Measurements from ENCODE around the gene FIGN.

Gene FIGN

GRCh38 chr2:163606878-163607277 lies 128.9 kb downstream of the FIGN start:
- POLR2A ChIA-PET: no interaction called here
- CTCF ChIA-PET: interaction anchor here (0.6 to 1.6 kb wide), 5 partner anchors 8 to 424 kb away, joined by 3 to 4 read pairs (median 3); no protein-coding TSS in a partner anchor
- TF ChIP-seq CTCF (IDR thresholded peaks at IDR 0.05; ENCODE audit: control extremely low read depth, extremely low read depth, low read depth, missing control alignments): no peak
- no peak for DNase-seq (ENCODE audit: extremely low spot score)

- DNase-seq (ENCODE audit: extremely low spot score): no peak
- no peak for TF ChIP-seq CTCF (IDR thresholded peaks at IDR 0.05; ENCODE audit: control extremely low read depth, extremely low read depth, low read depth, missing control alignments)
- ChIA-PET POLR2A (no interaction called here), CTCF (interaction anchor here (1.0 to 1.3 kb wide), 2 partner anchors 13 to 78 kb away, joined by 4 read pairs; no protein-coding TSS in a partner anchor)
Measured at GRCh38 chr2:163605779-163606178, 130.0 kb downstream of the FIGN start.

GRCh38 chr2:163604941-163605555 lies 130.8 kb downstream of the FIGN start:
- POLR2A ChIA-PET: no interaction called here

GRCh38 chr2:163602196-163602595 lies 133.6 kb downstream of the FIGN start:
- ChIA-PET CTCF (interaction anchor here (3.2 kb wide), 1 partner anchor 9 kb away, joined by 13 read pairs; no protein-coding TSS in a partner anchor), POLR2A (no interaction called here)
- DNase-seq (ENCODE audit: extremely low spot score): no peak
- no peak for TF ChIP-seq CTCF (IDR thresholded peaks at IDR 0.05; ENCODE audit: control extremely low read depth, extremely low read depth, low read depth, missing control alignments)

More at GRCh38 chr2:163604941-163605555, 130.8 kb downstream of the FIGN start:
- DNase-seq (ENCODE audit: extremely low spot score): no peak
- no peak for TF ChIP-seq CTCF (IDR thresholded peaks at IDR 0.05; ENCODE audit: control extremely low read depth, extremely low read depth, low read depth, missing control alignments)
- CTCF ChIA-PET: interaction anchor here (1.0 kb wide), 1 partner anchor 13 kb away, joined by 4 read pairs; no protein-coding TSS in a partner anchor

- CTCF ChIA-PET: interaction anchor here (3.2 kb wide), 1 partner anchor 8 kb away, joined by 13 read pairs; no protein-coding TSS in a partner anchor
- POLR2A ChIA-PET: no interaction called here
- DNase-seq (ENCODE audit: extremely low spot score): no peak
- TF ChIP-seq CTCF (IDR thresholded peaks at IDR 0.05; ENCODE audit: control extremely low read depth, extremely low read depth, low read depth, missing control alignments): no peak
Measured at GRCh38 chr2:163601377-163601776, 134.4 kb downstream of the FIGN start.

GRCh38 chr2:163600801-163601200 lies 135.0 kb downstream of the FIGN start:
- ChIA-PET CTCF (interaction anchor here (3.2 kb wide), 1 partner anchor 8 kb away, joined by 13 read pairs; no protein-coding TSS in a partner anchor), POLR2A (no interaction called here)
- DNase-seq (ENCODE audit: extremely low spot score): no peak
- TF ChIP-seq CTCF (IDR thresholded peaks at IDR 0.05; ENCODE audit: control extremely low read depth, extremely low read depth, low read depth, missing control alignments): no peak
